ENCODE measurements around the gene GLRX3.

Gene GLRX3

GRCh38 chr10:130135676-130136225 is 440 bp upstream of the GLRX3 start:
- no peak for TF ChIP-seq TEAD4 (IDR thresholded peaks at IDR 0.05)
- no peak for TF ChIP-seq RAD21 (IDR thresholded peaks at IDR 0.05; ENCODE audit: low read depth)
- no peak; the same call in 1 of the 2 replicates for TF ChIP-seq ZBTB7A (IDR thresholded peaks at IDR 0.05; ENCODE audit: low read depth)
- no peak for TF ChIP-seq NFIC (IDR thresholded peaks at IDR 0.05)
- TF ChIP-seq CEBPB (IDR thresholded peaks at IDR 0.05), result no peak
- TF ChIP-seq, protein P1, sequence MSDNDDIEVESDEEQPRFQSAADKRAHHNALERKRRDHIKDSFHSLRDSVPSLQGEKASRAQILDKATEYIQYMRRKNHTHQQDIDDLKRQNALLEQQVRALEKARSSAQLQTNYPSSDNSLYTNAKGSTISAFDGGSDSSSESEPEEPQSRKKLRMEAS (IDR thresholded peaks at IDR 0.05), result no peak
- TF ChIP-seq CREB1 (IDR thresholded peaks at IDR 0.05; ENCODE audit: low read depth), result no peak
- TF ChIP-seq EGR1 (IDR thresholded peaks at IDR 0.05), result no peak
- no peak for TF ChIP-seq FOXM1 (IDR thresholded peaks at IDR 0.05; ENCODE audit: borderline replicate concordance, low read depth)
- no peak for TF ChIP-seq EP300 (IDR thresholded peaks at IDR 0.05; ENCODE audit: borderline replicate concordance)
- no peak for TF ChIP-seq YY1 (IDR thresholded peaks at IDR 0.05; ENCODE audit: low read depth)
- TF ChIP-seq, protein P2, sequence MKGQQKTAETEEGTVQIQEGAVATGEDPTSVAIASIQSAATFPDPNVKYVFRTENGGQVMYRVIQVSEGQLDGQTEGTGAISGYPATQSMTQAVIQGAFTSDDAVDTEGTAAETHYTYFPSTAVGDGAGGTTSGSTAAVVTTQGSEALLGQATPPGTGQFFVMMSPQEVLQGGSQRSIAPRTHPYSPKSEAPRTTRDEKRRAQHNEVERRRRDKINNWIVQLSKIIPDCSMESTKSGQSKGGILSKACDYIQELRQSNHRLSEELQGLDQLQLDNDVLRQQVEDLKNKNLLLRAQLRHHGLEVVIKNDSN (IDR thresholded peaks at IDR 0.05), result no peak
- TF ChIP-seq TCF12 (IDR thresholded peaks at IDR 0.05; ENCODE audit: low read depth), result no peak

DNA sequence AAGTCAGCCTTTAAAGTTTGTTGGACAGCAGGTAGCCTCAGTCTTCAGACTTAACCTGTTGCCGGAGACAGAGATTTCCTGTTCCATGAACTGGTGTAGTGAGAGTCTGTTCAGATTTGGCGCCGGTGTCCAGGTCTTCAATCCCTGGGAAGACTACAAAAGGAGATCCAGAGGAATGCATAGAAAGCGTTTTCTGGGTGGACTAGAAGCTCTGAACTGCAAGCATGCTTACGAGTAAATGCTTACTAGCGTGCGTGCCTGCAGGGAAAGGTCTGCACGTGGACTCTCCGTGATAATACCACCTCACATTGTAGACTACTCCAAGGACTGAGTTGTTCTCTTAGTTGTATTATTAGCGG is 878 bp downstream of the GLRX3 start:
- TF ChIP-seq CREB1 (IDR thresholded peaks at IDR 0.05; ENCODE audit: low read depth) (no peak), YY1 (IDR thresholded peaks at IDR 0.05; ENCODE audit: low read depth) (no peak), ZBTB7A (IDR thresholded peaks at IDR 0.05; ENCODE audit: low read depth) (no peak), TEAD4 (IDR thresholded peaks at IDR 0.05) (no peak)
- TF ChIP-seq, protein P1 (IDR thresholded peaks at IDR 0.05), result peak; percentile 38; the same call in 1 of the 2 replicates
- TF ChIP-seq, protein P2 (IDR thresholded peaks at IDR 0.05), result no peak

DNA sequence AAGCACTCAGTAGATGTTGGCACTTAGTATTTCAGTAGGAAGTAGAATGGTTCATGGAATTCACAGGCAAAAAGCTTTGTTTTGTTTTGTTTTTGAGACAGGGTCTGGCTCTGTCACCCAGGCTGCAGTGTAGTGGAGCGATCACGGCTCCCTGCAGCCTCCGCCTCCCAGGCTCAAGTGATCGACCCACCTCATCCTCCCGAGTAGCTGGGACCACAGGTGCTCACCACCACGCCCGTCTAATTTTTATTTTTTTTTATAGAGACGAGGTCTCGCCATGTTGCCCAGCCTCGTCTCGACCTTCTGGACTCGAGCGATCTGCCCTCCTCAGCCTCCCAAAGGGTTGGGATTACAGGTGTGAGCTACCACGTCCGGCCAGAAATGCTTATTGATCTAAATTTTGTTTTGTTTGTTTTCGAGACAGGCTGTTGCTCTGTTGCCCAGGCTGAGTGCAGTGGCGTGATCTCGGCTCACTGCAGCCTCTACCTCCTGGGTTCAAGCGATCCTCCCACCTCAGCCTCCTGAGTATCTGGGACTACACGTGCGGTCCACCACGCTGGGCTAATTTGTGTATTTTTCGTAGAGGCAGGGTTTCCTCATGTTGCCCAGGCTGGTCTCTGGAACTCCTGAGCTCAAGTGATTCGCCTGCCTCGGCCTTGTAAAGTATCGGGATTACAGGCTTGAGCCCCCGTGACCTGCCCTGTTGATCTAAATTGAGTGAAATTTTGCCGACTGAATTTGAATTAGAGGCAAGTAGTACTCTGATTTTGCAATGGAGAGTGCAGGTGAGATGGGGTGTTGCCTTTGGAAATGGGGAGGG is 1.7 kb downstream of the GLRX3 start:
- TF ChIP-seq RAD21 (IDR thresholded peaks at IDR 0.05; ENCODE audit: low read depth) (no peak), TCF12 (IDR thresholded peaks at IDR 0.05; ENCODE audit: low read depth) (no peak), ZBTB7A (IDR thresholded peaks at IDR 0.05; ENCODE audit: low read depth) (no peak), CREB1 (IDR thresholded peaks at IDR 0.05; ENCODE audit: low read depth) (no peak), TAF1 (IDR thresholded peaks at IDR 0.05; ENCODE audit: low read depth) (no peak), FOXM1 (IDR thresholded peaks at IDR 0.05; ENCODE audit: borderline replicate concordance, low read depth) (no peak), EGR1 (IDR thresholded peaks at IDR 0.05) (no peak)

DNA sequence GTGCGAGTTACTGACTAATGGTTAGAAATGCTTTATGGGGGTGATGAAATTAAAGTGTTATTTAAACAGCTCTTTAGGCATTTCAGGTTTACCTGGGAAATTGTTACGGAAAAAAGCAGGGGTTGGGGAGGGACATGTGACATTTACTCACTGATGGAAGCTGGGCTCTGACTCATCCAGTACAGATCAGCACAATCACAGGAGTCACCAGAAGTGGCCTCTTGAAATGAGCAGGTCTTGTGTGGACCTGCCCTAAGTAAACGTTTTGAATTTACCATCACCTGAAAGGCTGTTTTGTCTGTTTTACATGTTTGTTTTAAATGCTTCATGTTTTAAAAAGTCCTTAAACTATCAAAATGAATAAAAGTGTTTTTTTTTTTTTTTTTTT is 2.3 kb downstream of the GLRX3 start:
- TF ChIP-seq, protein P2 (IDR thresholded peaks at IDR 0.05), result peak; percentile 39; the same call in 1 of the 2 replicates
- TF ChIP-seq, protein P1 (IDR thresholded peaks at IDR 0.05), result no peak

DNA sequence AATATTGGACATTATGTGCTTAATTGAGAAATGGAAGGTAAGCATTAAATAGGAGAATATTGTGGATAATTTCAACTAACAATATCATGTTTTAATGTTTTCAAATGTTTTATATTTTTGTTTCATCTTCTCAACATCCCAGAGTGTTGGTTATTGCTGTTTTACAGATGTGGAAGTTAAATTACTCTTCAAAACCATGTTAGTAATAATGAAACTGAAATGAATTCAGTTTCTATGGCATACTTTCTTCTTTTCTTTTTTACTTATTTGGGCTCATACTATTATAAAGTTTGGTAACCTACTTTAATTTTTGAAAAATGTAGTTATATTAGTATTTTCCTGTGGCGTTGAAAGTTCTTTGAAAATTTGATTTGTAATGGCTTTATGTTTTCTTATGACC is 4.2 kb downstream of the GLRX3 start:
- TF ChIP-seq TCF12 (IDR thresholded peaks at IDR 0.05; ENCODE audit: low read depth) (no peak), FOXM1 (IDR thresholded peaks at IDR 0.05; ENCODE audit: borderline replicate concordance, low read depth) (no peak), EP300 (IDR thresholded peaks at IDR 0.05; ENCODE audit: borderline replicate concordance) (no peak), EGR1 (IDR thresholded peaks at IDR 0.05) (no peak), TEAD4 (IDR thresholded peaks at IDR 0.05) (no peak), YY1 (IDR thresholded peaks at IDR 0.05; ENCODE audit: low read depth) (no peak), RAD21 (IDR thresholded peaks at IDR 0.05; ENCODE audit: low read depth) (no peak), NFIC (IDR thresholded peaks at IDR 0.05) (no peak), REST (IDR thresholded peaks at IDR 0.05; ENCODE audit: low read depth) (no peak), TAF1 (IDR thresholded peaks at IDR 0.05; ENCODE audit: low read depth) (no peak), CREB1 (IDR thresholded peaks at IDR 0.05; ENCODE audit: low read depth) (no peak), CEBPB (IDR thresholded peaks at IDR 0.05) (no peak), ZBTB7A (IDR thresholded peaks at IDR 0.05; ENCODE audit: low read depth) (no peak)
- TF ChIP-seq, protein P2 (IDR thresholded peaks at IDR 0.05), result no peak
- TF ChIP-seq, protein P1 (IDR thresholded peaks at IDR 0.05), result no peak

DNA sequence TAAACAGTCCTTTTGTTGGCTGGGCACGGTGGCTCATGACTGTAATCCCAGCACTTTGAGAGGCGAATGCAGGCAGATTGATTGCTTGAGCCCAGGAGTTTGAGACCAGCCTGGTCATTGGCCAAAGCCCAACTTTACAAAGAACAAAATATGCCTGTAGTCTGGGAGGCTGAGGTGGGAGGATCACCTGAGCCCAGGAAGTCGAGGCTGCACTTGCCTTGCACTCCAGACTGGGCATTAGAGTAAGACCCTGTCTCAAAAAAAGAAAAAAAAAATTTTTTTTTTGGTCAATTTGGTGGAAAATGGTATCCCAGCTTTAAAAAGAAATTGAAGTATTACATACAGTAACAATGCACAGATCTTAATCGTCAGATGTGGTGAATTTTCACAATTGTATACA is 4.8 kb downstream of the GLRX3 start:
- TF ChIP-seq, protein P1 (IDR thresholded peaks at IDR 0.05), result no peak
- TF ChIP-seq YY1 (IDR thresholded peaks at IDR 0.05; ENCODE audit: low read depth) (no peak), TCF12 (IDR thresholded peaks at IDR 0.05; ENCODE audit: low read depth) (no peak), REST (IDR thresholded peaks at IDR 0.05; ENCODE audit: low read depth) (no peak), CEBPB (IDR thresholded peaks at IDR 0.05) (no peak), EGR1 (IDR thresholded peaks at IDR 0.05) (no peak), CREB1 (IDR thresholded peaks at IDR 0.05; ENCODE audit: low read depth) (no peak), NFIC (IDR thresholded peaks at IDR 0.05) (no peak), RAD21 (IDR thresholded peaks at IDR 0.05; ENCODE audit: low read depth) (no peak), FOXM1 (IDR thresholded peaks at IDR 0.05; ENCODE audit: borderline replicate concordance, low read depth) (no peak), TEAD4 (IDR thresholded peaks at IDR 0.05) (no peak)
- TF ChIP-seq, protein P2 (IDR thresholded peaks at IDR 0.05), result no peak

All from Ishikawa (cell line).